ENCODE results near the gene MEMO1. TPM values are rescaled to one million over a fixed set of nuclear protein-coding genes. Genes with fewer than 3 reads are reported as not detected.

Gene MEMO1
- total and polyA plus RNA-seq, 9 of the 15 experiments (the other 6 are each of a cell fraction or from before 2014, with no cell fraction given), result 22.1 to 87.7 (median 61.2) TPM

DNA sequence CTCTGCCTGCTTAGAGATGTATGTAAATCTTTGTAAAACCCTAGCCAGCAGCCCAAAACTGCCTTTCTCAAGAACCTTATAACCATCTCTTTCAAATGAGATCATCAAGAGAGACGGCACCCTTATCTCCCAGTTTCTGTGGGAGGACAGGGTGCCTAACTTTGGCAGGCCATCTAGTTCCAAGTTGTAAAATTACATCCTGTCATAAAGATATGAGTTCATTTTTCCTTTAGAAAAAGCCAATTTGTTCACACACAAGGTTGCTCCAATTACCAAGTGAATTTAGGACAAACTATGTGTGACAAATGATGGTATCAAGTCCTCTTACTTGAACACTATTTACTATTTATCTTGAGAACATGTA is 65.3 kb downstream of the MEMO1 start (continued):
- TF ChIP-seq, protein P1, sequence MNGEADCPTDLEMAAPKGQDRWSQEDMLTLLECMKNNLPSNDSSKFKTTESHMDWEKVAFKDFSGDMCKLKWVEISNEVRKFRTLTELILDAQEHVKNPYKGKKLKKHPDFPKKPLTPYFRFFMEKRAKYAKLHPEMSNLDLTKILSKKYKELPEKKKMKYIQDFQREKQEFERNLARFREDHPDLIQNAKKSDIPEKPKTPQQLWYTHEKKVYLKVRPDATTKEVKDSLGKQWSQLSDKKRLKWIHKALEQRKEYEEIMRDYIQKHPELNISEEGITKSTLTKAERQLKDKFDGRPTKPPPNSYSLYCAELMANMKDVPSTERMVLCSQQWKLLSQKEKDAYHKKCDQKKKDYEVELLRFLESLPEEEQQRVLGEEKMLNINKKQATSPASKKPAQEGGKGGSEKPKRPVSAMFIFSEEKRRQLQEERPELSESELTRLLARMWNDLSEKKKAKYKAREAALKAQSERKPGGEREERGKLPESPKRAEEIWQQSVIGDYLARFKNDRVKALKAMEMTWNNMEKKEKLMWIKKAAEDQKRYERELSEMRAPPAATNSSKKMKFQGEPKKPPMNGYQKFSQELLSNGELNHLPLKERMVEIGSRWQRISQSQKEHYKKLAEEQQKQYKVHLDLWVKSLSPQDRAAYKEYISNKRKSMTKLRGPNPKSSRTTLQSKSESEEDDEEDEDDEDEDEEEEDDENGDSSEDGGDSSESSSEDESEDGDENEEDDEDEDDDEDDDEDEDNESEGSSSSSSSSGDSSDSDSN (IDR thresholded peaks at IDR 0.05; ENCODE audit: borderline replicate concordance in 1 of 2, low read depth in 2 of 2, low read length in 2 of 2), result no peak
- TF ChIP-seq ZNF583 (CRISPR knock-in tag; IDR thresholded peaks at IDR 0.05) (no peak), DACH1 (IDR thresholded peaks at IDR 0.05; ENCODE audit: partially characterized antibody) (no peak), KDM1A (IDR thresholded peaks at IDR 0.05) (0 out of 4 replicates have a peak, but pooled peaks of 1 of the 2 experiments have one; percentile 11), ZNF444 (CRISPR knock-in tag; IDR thresholded peaks at IDR 0.05) (no peak), BRCA1 (IDR thresholded peaks at IDR 0.05) (no peak), BRCA1 (CRISPR knock-in tag; IDR thresholded peaks at IDR 0.05) (no peak), FOXK1 (CRISPR knock-in tag; IDR thresholded peaks at IDR 0.05; ENCODE audit: borderline replicate concordance) (no peak), ZNF75A (CRISPR knock-in tag; IDR thresholded peaks at IDR 0.05) (no peak), GATA2 (CRISPR knock-in tag; IDR thresholded peaks at IDR 0.05) (peak; percentile 59; the same call in 1 of the 2 replicates)
